Smooth muscle cell (in vitro differentiated cells): ENCODE results near the gene TNNI3K. TPM values are rescaled to one million over a fixed set of nuclear protein-coding genes. Genes with fewer than 3 reads are reported as not detected.

ENCODE experiments used
- DNase-seq: peaks from one replicate; lab custom pipeline; 2025; ENCODE audit not compliant: unreplicated experiment; lab: John Stamatoyannopoulos, UW
- H2AFZ ChIP-seq: fragments of 200-600 bp; sonication (generic); 2 replicates; pipeline ENCODE4 v1.6.0; 2016; ENCODE audit warnings: antibody characterized with exemption, low read depth, mild to moderate bottlenecking
- H3F3A ChIP-seq: fragments of 200-600 bp; sonication (generic); 2 replicates; pipeline ENCODE4 v1.6.0; 2017; ENCODE audit warnings: antibody characterized with exemption, low read depth
- H3K27ac ChIP-seq: fragments of 200-600 bp; sonication (generic); 2 replicates; pipeline ENCODE4 v1.5.1; 2016; ENCODE audit warnings: low read depth, mild to moderate bottlenecking
- H3K27me3 ChIP-seq: fragments of 200-600 bp; sonication (generic); 2 replicates; pipeline ENCODE4 v1.6.1; 2016; ENCODE audit warnings: low read depth, mild to moderate bottlenecking
- H3K36me3 ChIP-seq: fragments of 200-600 bp; sonication (generic); 2 replicates; pipeline ENCODE4 v1.5.1; 2016; ENCODE audit warnings: low read depth
- H3K4me1 ChIP-seq: fragments of 200-600 bp; sonication (generic); 2 replicates; pipeline ENCODE4 v1.5.1; 2016; ENCODE audit warnings: low read depth
- H3K4me2 ChIP-seq: fragments of 200-600 bp; sonication (generic); 2 replicates; pipeline ENCODE4 v1.6.0; 2016; ENCODE audit warnings: mild to moderate bottlenecking
- H3K4me3 ChIP-seq: fragments of 200-600 bp; sonication (generic); 2 replicates; pipeline ENCODE4 v1.5.1; 2016; ENCODE audit warnings: mild to moderate bottlenecking
- H3K79me2 ChIP-seq: fragments of 200-600 bp; sonication (generic); 2 replicates; pipeline ENCODE4 v1.6.0; 2016; ENCODE audit warnings: low read depth, mild to moderate bottlenecking
- H3K9ac ChIP-seq: fragments of 200-600 bp; sonication (generic); 2 replicates; pipeline ENCODE4 v1.6.0; 2016; ENCODE audit warnings: low read depth
- H3K9me3 ChIP-seq: fragments of 200-600 bp; sonication (generic); replicated peaks from 2 replicates; pipeline ENCODE4 v1.5.1; 2016; ENCODE audit warnings: low read depth
- H4K20me1 ChIP-seq: fragments of 200-600 bp; sonication (generic); 2 replicates; pipeline ENCODE4 v1.6.0; 2016; ENCODE audit warnings: low read depth
- WGBS: methylation state at CpG from one replicate; pipeline ENCODE4 v1.1.7; 2016; ENCODE audit warnings: low lambda C conversion rate; 5-methylcytosine and 5-hydroxymethylcytosine counted together
- polyA plus RNA-seq: library from polyadenylated mRNA; unstranded; fragments of >200 nt; fragmentation: Nextera tagmentation; extraction: Ambion mirVana; gene quantifications from 2 replicates; pipeline ENCODE4 v1.2.1, GENCODE V29; 2016
- total RNA-seq: library from RNA; depleted of rRNA; stranded (reverse); fragments of >200 nt; gene quantifications from 2 replicates; pipeline ENCODE4 v1.2.3, GENCODE V29; 2014
- TF ChIP-seq, protein P1 (sequence below): fragments of 200-600 bp; sonication (generic); IDR thresholded peaks from 2 replicates; pipeline ENCODE4 v1.5.1; 2017; ENCODE audit warnings: borderline replicate concordance, mild to moderate bottlenecking, antibody characterized with exemption; ENCODE audit not compliant: insufficient read depth, poor library complexity, severe bottlenecking

The TNNI3K gene
- total and polyA plus RNA-seq, 2 experiments from 2014 or later = 0.55 to 9.6 TPM

DNA sequence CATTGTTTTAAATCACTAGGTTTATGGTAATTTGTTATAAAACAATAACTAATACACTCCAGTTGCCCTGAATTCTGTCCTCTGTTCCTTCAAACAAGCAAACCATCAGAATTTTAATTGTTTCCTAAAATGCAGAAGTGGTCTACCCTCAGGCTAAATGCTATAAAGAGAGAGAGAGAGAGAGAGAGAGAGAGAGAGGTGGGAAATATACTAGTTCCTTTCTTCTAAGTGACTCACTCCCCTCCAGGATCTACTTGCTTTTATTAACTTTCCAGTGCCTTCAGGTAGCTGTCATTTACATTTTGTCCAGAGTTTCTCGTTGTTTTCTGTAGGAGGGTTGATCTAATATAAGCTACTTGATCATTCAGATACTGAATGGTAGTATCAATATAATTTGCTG, 250.8 kb downstream of the TNNI3K start:
- 56% methylated on average over 1 of the region's 1 CpG for WGBS
- H3K4me1 ChIP-seq = no peaks in the 10 kb centered on the region
- no peak overlapping the region for H3K27ac ChIP-seq
- no peaks in the 10 kb centered on the region for H4K20me1 ChIP-seq
- no peak overlapping the region for H2AFZ ChIP-seq
- H3K4me3 ChIP-seq = no peak overlapping the region
- H3K9ac ChIP-seq = no peak overlapping the region
- DNase-seq = no peak
- H3K79me2 ChIP-seq = no peaks in the 10 kb centered on the region
- H3F3A ChIP-seq = no peaks in the 10 kb centered on the region
- H3K4me2 ChIP-seq = no peak overlapping the region
- H3K27me3 ChIP-seq = no peaks in the 10 kb centered on the region
- no peaks in the 10 kb centered on the region for H3K36me3 ChIP-seq
- no peaks in the 10 kb centered on the region for H3K9me3 ChIP-seq
- TF ChIP-seq, protein P1, sequence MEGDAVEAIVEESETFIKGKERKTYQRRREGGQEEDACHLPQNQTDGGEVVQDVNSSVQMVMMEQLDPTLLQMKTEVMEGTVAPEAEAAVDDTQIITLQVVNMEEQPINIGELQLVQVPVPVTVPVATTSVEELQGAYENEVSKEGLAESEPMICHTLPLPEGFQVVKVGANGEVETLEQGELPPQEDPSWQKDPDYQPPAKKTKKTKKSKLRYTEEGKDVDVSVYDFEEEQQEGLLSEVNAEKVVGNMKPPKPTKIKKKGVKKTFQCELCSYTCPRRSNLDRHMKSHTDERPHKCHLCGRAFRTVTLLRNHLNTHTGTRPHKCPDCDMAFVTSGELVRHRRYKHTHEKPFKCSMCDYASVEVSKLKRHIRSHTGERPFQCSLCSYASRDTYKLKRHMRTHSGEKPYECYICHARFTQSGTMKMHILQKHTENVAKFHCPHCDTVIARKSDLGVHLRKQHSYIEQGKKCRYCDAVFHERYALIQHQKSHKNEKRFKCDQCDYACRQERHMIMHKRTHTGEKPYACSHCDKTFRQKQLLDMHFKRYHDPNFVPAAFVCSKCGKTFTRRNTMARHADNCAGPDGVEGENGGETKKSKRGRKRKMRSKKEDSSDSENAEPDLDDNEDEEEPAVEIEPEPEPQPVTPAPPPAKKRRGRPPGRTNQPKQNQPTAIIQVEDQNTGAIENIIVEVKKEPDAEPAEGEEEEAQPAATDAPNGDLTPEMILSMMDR = no peak

DNA sequence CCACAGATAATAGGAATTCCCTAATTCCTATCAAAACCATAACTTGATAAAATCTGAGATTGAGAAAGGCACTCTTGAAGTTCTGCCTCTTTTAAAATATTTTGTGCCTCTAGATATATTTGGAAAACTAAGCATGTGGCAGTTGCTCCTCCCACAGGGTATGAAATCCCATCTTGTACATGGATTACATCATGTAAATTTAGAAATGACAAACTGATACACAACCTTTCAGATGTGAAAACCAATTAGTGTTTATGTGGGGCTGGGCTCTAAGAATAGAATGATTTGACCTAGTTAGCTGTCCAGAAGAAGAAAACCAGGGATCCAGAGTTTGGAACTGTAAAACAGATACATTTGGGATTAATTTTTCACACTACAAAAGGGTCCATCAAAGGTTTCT, 261.5 kb downstream of the TNNI3K start:
- Histone ChIP-seq H3K79me2 (no peaks in the 10 kb centered on the region), H3K27me3 (no peaks in the 10 kb centered on the region), H3K27ac (no peak overlapping the region), H3K9ac (no peak overlapping the region), H3K9me3 (no peaks in the 10 kb centered on the region), H4K20me1 (no peaks in the 10 kb centered on the region), H3K36me3 (no peaks in the 10 kb centered on the region), H3K4me1 (no peaks in the 10 kb centered on the region), H3K4me3 (no peak overlapping the region), H3F3A (no peaks in the 10 kb centered on the region), H3K4me2 (no peak overlapping the region), H2AFZ (no peak overlapping the region)
- TF ChIP-seq, protein P1 = no peak
- no peak for DNase-seq

DNA sequence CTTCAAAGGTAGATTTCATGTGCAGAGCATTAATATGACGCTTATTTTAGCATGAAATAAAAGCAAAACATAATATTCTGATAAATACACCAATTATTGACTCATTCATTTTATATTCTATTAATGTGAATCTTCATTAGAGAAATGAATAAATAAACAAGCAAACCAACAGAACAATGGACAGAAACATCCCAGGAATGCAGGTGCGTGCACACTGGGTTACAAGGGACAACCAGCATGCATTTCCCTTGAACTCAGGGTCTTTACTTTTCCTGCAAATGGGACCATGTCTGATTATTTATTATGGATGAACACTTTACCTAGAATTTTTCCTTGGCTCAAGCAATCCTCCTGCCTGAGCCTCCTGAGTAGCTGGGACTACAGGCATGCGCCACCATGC, 263.7 kb downstream of the TNNI3K start:
- whole genome bisulfite sequencing = 82% methylated on average over 3 of the region's 3 CpGs
- no peak for DNase-seq
- no peak overlapping the region for H3K27ac ChIP-seq
- H3K4me2 ChIP-seq = no peak overlapping the region
- TF ChIP-seq, protein P1 = no peak
- H3K4me3 ChIP-seq = no peak overlapping the region
- H3K27me3 ChIP-seq = no peaks in the 10 kb centered on the region
- no peaks in the 10 kb centered on the region for H3K79me2 ChIP-seq
- no peak overlapping the region for H2AFZ ChIP-seq
- H3F3A ChIP-seq = no peaks in the 10 kb centered on the region
- no peak overlapping the region for H3K9ac ChIP-seq
- no peaks in the 10 kb centered on the region for H4K20me1 ChIP-seq
- H3K4me1 ChIP-seq = no peaks in the 10 kb centered on the region
- H3K9me3 ChIP-seq = no peaks in the 10 kb centered on the region
- H3K36me3 ChIP-seq = no peaks in the 10 kb centered on the region

DNA sequence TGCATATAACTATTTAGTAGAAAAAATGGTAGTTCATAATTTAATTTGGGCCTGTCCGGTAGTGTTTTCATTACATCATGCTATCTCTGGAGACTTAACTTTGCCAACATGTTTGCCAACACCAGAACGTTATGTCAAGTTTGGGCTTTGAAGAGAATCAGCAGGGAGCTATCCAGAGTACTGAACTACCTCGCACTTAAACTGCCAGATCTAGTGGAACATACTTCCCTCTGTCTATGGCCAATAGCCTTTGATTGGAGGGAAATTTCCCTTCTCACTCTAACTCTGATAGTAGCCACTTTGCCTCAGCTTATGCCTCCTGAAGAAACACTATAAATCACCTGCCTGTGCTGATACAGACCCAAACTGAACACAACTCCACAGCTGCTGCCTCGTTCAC, 267.2 kb downstream of the TNNI3K start:
- H4K20me1 ChIP-seq = no peaks in the 10 kb centered on the region

More for the DNA sequence above, 267.2 kb downstream of the TNNI3K start:
- H3K9me3 ChIP-seq = no peaks in the 10 kb centered on the region
- H3K9ac ChIP-seq = no peak overlapping the region
- TF ChIP-seq, protein P1 = no peak
- H3K27me3 ChIP-seq = no peaks in the 10 kb centered on the region
- no peaks in the 10 kb centered on the region for H3F3A ChIP-seq
- no peaks in the 10 kb centered on the region for H3K79me2 ChIP-seq
- no peaks in the 10 kb centered on the region for H3K36me3 ChIP-seq
- DNase-seq = no peak
- H3K4me2 ChIP-seq = no peak overlapping the region
- H3K27ac ChIP-seq = no peak overlapping the region
- H2AFZ ChIP-seq = no peak overlapping the region
- WGBS = 45% methylated on average over 4 of the region's 4 CpGs
- peaks cover 26% of the 10 kb centered on the region for H3K4me1 ChIP-seq
- H3K4me3 ChIP-seq = no peak overlapping the region
